GM19035 (cell line): ENCODE measurements around the gene PRSS12.
A peak's percentile ranks its signal among the peaks of the same experiment; 100 is the strongest.
"Not testable (repeated sequence)": the region's sequence is repeated elsewhere in the genome, so short reads cannot be mapped to it uniquely, and the experiment has no call there.

Source experiments
- ATAC-seq: cut with Tn5 transposase; IDR thresholded peaks from one replicate; pipeline ENCODE4 v1.9.1; 2021; ENCODE audit not compliant: unreplicated experiment

PRSS12 gene

GRCh38 chr4:118325431-118325830 is 27.4 kb downstream of the PRSS12 start:
- ATAC-seq: no peak

- ATAC-seq: no peak
Measured at GRCh38 chr4:118322831-118323502, 29.8 kb downstream of the PRSS12 start.

- no peak for ATAC-seq
Measured at GRCh38 chr4:118318931-118319330, 33.9 kb downstream of the PRSS12 start.

- no peak for ATAC-seq
Measured at GRCh38 chr4:118317691-118318090, 35.1 kb downstream of the PRSS12 start.

- ATAC-seq: no peak
Measured at GRCh38 chr4:118314221-118314620, 38.6 kb downstream of the PRSS12 start.

- ATAC-seq: no peak
Measured at GRCh38 chr4:118313098-118313497, 39.7 kb downstream of the PRSS12 start.

GRCh38 chr4:118308306-118309030 is 44.3 kb downstream of the PRSS12 start:
- no peak for ATAC-seq

GRCh38 chr4:118307643-118308042 is 45.2 kb downstream of the PRSS12 start:
- no peak for ATAC-seq

- not testable (repeated sequence) for ATAC-seq
Measured at GRCh38 chr4:118299619-118300018, 53.2 kb downstream of the PRSS12 start.

GRCh38 chr4:118296729-118297128 is 56.1 kb downstream of the PRSS12 start:
- no peak for ATAC-seq

- ATAC-seq: no peak
Measured at GRCh38 chr4:118290951-118291350, 61.9 kb downstream of the PRSS12 start.

- no peak for ATAC-seq
Measured at GRCh38 chr4:118289794-118290193, 63.0 kb downstream of the PRSS12 start.

- no peak for ATAC-seq
Measured at GRCh38 chr4:118287711-118288451, 64.9 kb downstream of the PRSS12 start.

- ATAC-seq: no peak
Measured at GRCh38 chr4:118286685-118287084, 66.1 kb downstream of the PRSS12 start.

GRCh38 chr4:118285931-118286330 is 66.9 kb downstream of the PRSS12 start:
- ATAC-seq: no peak

- ATAC-seq: peak; percentile 45
Measured at GRCh38 chr4:118284169-118284568, 68.6 kb downstream of the PRSS12 start.

GRCh38 chr4:118282692-118283091 is 70.1 kb downstream of the PRSS12 start:
- ATAC-seq: no peak

GRCh38 chr4:118281611-118282442 is 71.0 kb downstream of the PRSS12 start:
- no peak for ATAC-seq

- peak; percentile 18 for ATAC-seq
Measured at GRCh38 chr4:118280501-118281218, 72.1 kb downstream of the PRSS12 start.

GRCh38 chr4:118279920-118280432 is 72.8 kb downstream of the PRSS12 start:
- no peak for ATAC-seq
